Common myeloid progenitor, CD34-positive (primary cell): ENCODE data around the gene TRIM24. TPM values are rescaled to one million over a fixed set of nuclear protein-coding genes. Genes with fewer than 3 reads are reported as not detected.
"Not testable (repeated sequence)": the region's sequence is repeated elsewhere in the genome, so short reads cannot be mapped to it uniquely, and the experiment has no call there.

Source experiments
- CTCF ChIA-PET: fragments of 350-600 bp; sonication (Branson Sonifier 250); formaldehyde crosslinking; loops from one replicate; lab custom pipeline; 2021; ENCODE audit warnings: antibody characterized with exemption; lab: Charles Lee
- POLR2A ChIA-PET: fragments of 350-600 bp; sonication (Branson Sonifier 250); formaldehyde crosslinking; loops from one replicate; lab custom pipeline; 2021; ENCODE audit warnings: antibody characterized with exemption; lab: Charles Lee
- DNase-seq, 3 donors: peaks; one replicate each; pipeline versions ENCODE4 v3.0.0 to v3.0.0-alpha.2; 2013
- H3K27ac ChIP-seq, 2 experiments: 1 replicate in 1 of 2; 2 replicates in 1 of 2; pipeline ENCODE4 v1.7.0; 2013; ENCODE audit warnings: inconsistent platforms in 2 of 2, low read length in 2 of 2, mild to moderate bottlenecking in 2 of 2, low read depth in 1 of 2, moderate library complexity in 1 of 2; ENCODE audit not compliant: severe bottlenecking in 2 of 2, insufficient read depth in 1 of 2, poor library complexity in 1 of 2
- H3K27me3 ChIP-seq, 5 experiments: replicated peaks in 2 of 5; 1 replicate in 3 of 5; 2 replicates in 2 of 5; pipeline versions ENCODE4 v1.6.1 to v1.7.0; 2013; ENCODE audit warnings: low read length in 4 of 5, mild to moderate bottlenecking in 2 of 5, moderate library complexity in 2 of 5, inconsistent platforms in 1 of 5; ENCODE audit not compliant: insufficient read depth in 5 of 5, control insufficient read depth in 4 of 5
- H3K36me3 ChIP-seq, 4 experiments: 1 replicate in 2 of 4; 2 replicates in 2 of 4; pipeline versions ENCODE4 v1.6.1 to v1.7.0; 2013; ENCODE audit warnings: low read length in 3 of 4, control low read depth in 1 of 4, mild to moderate bottlenecking in 1 of 4; ENCODE audit not compliant: control insufficient read depth in 4 of 4, insufficient read depth in 4 of 4
- H3K4me1 ChIP-seq, 4 experiments: 1 replicate in 3 of 4; 2 replicates in 1 of 4; pipeline versions ENCODE4 v1.6.1 to v1.7.1; 2013; ENCODE audit warnings: low read length in 3 of 4, mild to moderate bottlenecking in 3 of 4, control low read depth in 1 of 4, inconsistent platforms in 1 of 4, moderate library complexity in 1 of 4; ENCODE audit not compliant: control insufficient read depth in 4 of 4, insufficient read depth in 4 of 4; ENCODE audit errors: control extremely low read depth in 1 of 4
- H3K4me3 ChIP-seq, 7 experiments: 1 replicate in 4 of 7; 2 replicates in 3 of 7; pipeline versions ENCODE4 v1.5.1 to v1.7.0; 2013; ENCODE audit warnings: mild to moderate bottlenecking in 7 of 7, low read length in 6 of 7, moderate library complexity in 6 of 7, inconsistent platforms in 2 of 7, low read depth in 2 of 7, control low read depth in 1 of 7; ENCODE audit not compliant: insufficient read depth in 4 of 7, control insufficient read depth in 1 of 7; ENCODE audit errors: extremely low read depth in 1 of 7
- H3K9me3 ChIP-seq, 5 experiments: 1 replicate in 4 of 5; 2 replicates in 1 of 5; pipeline versions ENCODE4 v1.6.1 to v1.7.1; 2013; ENCODE audit warnings: low read length in 4 of 5, mild to moderate bottlenecking in 2 of 5, inconsistent platforms in 1 of 5, low read depth in 1 of 5, moderate library complexity in 1 of 5; ENCODE audit not compliant: control insufficient read depth in 4 of 5, insufficient read depth in 2 of 5; ENCODE audit errors: control extremely low read depth in 1 of 5
- WGBS: methylation state at CpG from one replicate; pipeline ENCODE4 v1.1.5; 2013; ENCODE audit not compliant: insufficient coverage; 5-methylcytosine and 5-hydroxymethylcytosine counted together
- polyA plus RNA-seq: library from polyadenylated mRNA; unstranded; fragments of 120-200 nt; gene quantifications from one replicate; pipeline ENCODE4 v1.2.1, GENCODE V29; 2013

The TRIM24 gene
- polyA plus RNA-seq, result 42.1 TPM

DNA sequence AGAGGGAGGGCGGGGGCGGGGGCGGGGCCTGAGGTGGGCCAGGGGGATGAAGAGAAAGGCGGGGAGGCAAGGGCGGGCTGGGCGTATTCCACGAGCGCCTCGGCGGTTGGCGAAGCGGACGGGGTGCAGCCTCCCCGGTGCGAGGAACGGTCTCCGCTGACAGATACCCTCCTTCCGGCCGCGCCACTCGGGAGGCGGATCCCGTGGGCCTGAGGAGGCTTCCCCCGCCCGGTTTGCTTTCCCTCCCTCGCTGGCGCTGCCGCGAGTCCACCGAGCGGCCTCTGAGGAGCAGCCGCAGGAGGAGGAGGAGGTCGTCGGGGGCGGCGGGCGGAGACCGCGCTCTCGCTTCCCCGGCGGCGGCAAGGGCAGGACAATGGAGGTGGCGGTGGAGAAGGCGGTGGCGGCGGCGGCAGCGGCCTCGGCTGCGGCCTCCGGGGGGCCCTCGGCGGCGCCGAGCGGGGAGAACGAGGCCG, at the start of gene TRIM24:
Gene TRIM24, plus strand, starts transcription at position 84 of the 473 bp plus-strand sequence. Its CDS starts 290 bp downstream, at position 374.
- Histone ChIP-seq H3K9me3 (peaks cover 0 to 2% (median 0%) of the 10 kb centered on the region in 5 experiments), H3K27ac (peak within 1 kb of the TSS; percentile 71 to 89), H3K27me3 (no peaks in the 10 kb centered on the region), H3K4me1 (peaks cover 3 to 20% (median 4%) of the 10 kb centered on the region in 4 experiments), H3K4me3 (peak within 1 kb of the TSS; percentile 88 to 100 (median 96)), H3K36me3 (peaks cover 0 to 17% (median 0%) of the 10 kb centered on the region in 4 experiments)
- peak in 1 of 3 donors; percentile 98 for DNase-seq
- CTCF ChIA-PET, result no interaction called here
- 0% methylated on average over 49 of the region's 59 CpGs for WGBS
- POLR2A ChIA-PET, result interaction anchor here (0.5 to 1.2 kb wide), 4 partner anchors 21 to 202 kb away, joined by 3 read pairs; no protein-coding TSS in a partner anchor

DNA sequence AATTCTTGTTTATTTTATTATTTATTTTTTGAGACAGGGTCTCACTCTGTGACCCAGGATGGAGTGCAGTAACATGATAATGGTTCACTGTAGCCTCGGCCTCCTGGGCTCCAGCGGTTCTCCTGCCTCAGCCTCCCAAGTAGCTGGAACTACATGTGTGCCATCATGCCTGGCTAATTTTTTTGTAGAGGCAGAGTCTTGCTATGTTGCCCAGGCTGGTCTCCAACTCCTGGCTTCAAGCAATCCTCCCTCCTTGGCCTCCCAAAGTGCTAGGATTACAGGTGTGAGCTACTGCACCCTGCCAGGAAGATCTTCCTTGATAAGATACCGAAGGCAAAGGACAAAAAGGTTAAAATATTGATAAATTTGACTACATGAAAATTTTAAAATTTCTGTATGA, 48.0 kb upstream of the TRIM24 start:
- peaks cover 0 to 13% (median 6%) of the 10 kb centered on the region in 4 experiments for H3K4me1 ChIP-seq
- DNase-seq, POLR2A ChIA-PET, H3K9me3 ChIP-seq, H3K4me3 ChIP-seq, H3K27me3 ChIP-seq, H3K36me3 ChIP-seq, H3K27ac ChIP-seq, CTCF ChIA-PET: not testable (repeated sequence)
- 100% methylated on average over 2 of the region's 3 CpGs for WGBS

DNA sequence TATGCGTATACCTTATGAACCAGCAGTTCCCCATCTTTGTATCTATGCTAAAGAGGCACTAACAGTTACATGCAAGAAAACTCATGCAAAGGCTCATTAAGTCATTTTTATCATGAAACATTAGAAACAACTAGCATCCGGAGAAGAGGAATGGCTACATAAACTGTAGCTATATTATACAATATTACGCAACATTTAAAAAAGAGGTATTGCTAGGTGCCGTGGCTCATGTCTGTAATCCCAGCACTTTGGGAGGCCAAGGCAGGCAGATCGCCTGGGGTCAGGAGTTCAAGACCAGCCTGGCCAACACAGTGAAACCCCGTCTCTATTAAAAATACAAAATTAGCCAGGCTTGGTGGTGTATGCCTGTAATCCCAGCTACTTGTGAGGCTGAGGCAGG, 47.1 kb upstream of the TRIM24 start:
- CTCF ChIA-PET, result interaction anchor here (0.6 to 1.2 kb wide), 2 partner anchors 12 to 26 kb away, joined by 3 read pairs; no protein-coding TSS in a partner anchor
- POLR2A ChIA-PET, H3K9me3 ChIP-seq, H3K4me3 ChIP-seq, H3K36me3 ChIP-seq, DNase-seq, H3K27me3 ChIP-seq, H3K27ac ChIP-seq: not testable (repeated sequence)
- WGBS, result 91% methylated on average over 4 of the region's 6 CpGs
- H3K4me1 ChIP-seq, result peaks cover 5 to 19% (median 13%) of the 10 kb centered on the region in 4 experiments

DNA sequence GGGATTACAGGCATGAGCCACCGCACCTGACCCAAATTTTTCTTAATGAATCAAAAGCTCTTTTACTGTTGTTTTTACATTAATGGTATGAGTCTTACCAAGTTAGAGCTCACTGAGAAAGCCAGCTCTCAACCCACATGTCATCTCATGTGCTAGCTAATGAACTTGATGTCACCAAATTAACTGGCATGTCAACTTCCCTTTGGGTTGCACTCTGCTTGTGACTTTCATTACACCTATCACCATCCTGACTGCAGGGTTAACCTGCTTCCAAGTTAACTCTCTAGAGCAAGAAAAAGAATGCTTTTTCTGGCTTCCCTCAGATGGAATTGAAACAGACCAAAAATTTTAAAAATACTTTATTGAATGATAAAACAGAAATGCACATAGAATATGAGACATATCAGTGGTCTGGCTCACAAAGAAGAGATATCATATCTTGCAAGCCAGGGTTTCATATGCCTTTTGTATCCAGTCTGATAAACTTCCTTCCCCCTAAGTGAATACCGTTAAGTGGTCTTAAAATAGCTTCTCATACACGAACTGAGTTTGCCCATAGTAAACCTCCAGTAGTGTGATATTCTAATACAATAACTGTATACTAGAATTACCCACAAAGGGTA, 42.9 kb upstream of the TRIM24 start:
- no CpG with 5 or more reads among the region's 3 CpGs for WGBS
- ChIA-PET CTCF (interaction anchor here (0.5 to 1.3 kb wide), 2 partner anchors 15 to 296 kb away, joined by 3 to 6 read pairs; no protein-coding TSS in a partner anchor), POLR2A (interaction anchor here (1.4 kb wide), 1 partner anchor 44 kb away, joined by 3 read pairs; no protein-coding TSS in a partner anchor)
- Histone ChIP-seq H3K36me3 (no peaks in the 10 kb centered on the region), H3K27ac (peak overlapping the region; percentile 16 to 59), H3K9me3 (peaks cover 0 to 7% (median 0%) of the 10 kb centered on the region in 5 experiments), H3K4me3 (peak overlapping the region in 2 of 7 experiments; percentile 15 to 18), H3K27me3 (no peaks in the 10 kb centered on the region), H3K4me1 (peaks cover 6 to 18% (median 13%) of the 10 kb centered on the region in 4 experiments)
- peak; percentile 40 to 89 (median 74) for DNase-seq

DNA sequence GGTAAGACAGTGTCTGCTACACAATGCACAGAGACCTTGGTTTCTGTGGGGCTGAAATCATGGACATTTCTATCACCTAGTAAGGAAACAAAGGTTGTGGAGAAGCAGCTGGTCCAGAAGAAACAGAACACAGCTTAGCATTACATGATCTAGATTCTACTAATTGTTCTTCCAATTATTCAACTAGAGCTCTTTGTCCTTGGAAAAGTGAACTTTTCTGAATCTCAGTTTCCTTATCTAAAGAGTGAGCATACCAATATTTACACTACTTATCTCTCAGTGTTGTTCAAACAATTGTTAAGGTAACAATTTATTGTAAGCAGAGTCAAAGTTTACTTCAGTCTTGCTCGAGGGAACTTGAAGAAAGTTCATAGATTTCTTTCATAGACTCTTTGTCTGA, 42.3 kb upstream of the TRIM24 start:
- CTCF ChIA-PET, result interaction anchor here (0.7 to 1.3 kb wide), 2 partner anchors 14 to 171 kb away, joined by 3 to 6 read pairs; no protein-coding TSS in a partner anchor
- no peak for DNase-seq

DNA sequence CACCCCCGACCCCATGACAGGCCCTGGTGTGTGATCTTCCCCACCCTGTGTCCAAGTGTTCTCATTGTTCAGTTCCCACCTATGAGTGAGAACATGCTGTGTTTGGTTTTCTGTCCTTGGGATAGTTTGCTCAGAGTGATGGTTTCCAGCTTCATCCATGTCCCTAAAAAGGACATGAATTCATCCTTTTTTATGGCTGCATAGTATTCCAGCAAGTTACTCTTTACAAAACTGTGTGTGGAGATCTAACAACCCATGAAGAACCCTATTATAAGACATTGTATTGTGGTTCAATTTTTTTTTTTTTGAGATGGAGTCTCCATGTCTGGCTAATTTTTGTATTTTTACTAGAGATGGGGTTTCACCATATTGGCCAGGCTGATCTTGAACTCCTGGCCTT, 41.7 kb upstream of the TRIM24 start:
- H3K27me3 ChIP-seq, H3K27ac ChIP-seq, H3K36me3 ChIP-seq, POLR2A ChIA-PET, DNase-seq, H3K4me3 ChIP-seq, H3K9me3 ChIP-seq: not testable (repeated sequence)
- WGBS, result no CpG with 5 or more reads among the region's 1 CpG
- CTCF ChIA-PET, result interaction anchor here (0.7 kb wide), 2 partner anchors 45 to 171 kb away, joined by 3 read pairs; no protein-coding TSS in a partner anchor
- H3K4me1 ChIP-seq, result peaks cover 6 to 18% (median 13%) of the 10 kb centered on the region in 4 experiments

More for the DNA sequence above, 42.3 kb upstream of the TRIM24 start:
- POLR2A ChIA-PET, result interaction anchor here (1.4 kb wide), 1 partner anchor 43 kb away, joined by 3 read pairs; no protein-coding TSS in a partner anchor
- peak overlapping the region in 2 of 7 experiments; percentile 15 to 18 for H3K4me3 ChIP-seq
- H3K27ac ChIP-seq, result peak overlapping the region; percentile 16 to 59
- no peaks in the 10 kb centered on the region for H3K36me3 ChIP-seq
- 100% methylated on average over 1 of the region's 1 CpG for WGBS
- H3K27me3 ChIP-seq, result no peaks in the 10 kb centered on the region
- peaks cover 0 to 7% (median 0%) of the 10 kb centered on the region in 5 experiments for H3K9me3 ChIP-seq
- peaks cover 6 to 18% (median 13%) of the 10 kb centered on the region in 4 experiments for H3K4me1 ChIP-seq
